ENCODE data around the gene AP5S1. TPM values are rescaled to one million over a fixed set of nuclear protein-coding genes. Genes with fewer than 3 reads are reported as not detected.

AP5S1 gene
- total and polyA plus RNA-seq, 2 donors from 2014 or later: 16.0 to 19.5 TPM

- no peak overlapping the region for H3K4me3 ChIP-seq (ENCODE audit: low read length in 3 of 3)
- intact Hi-C loops (cut with DNase I): no loop called here
- no peaks in the 10 kb centered on the region for H3K27me3 ChIP-seq (ENCODE audit: control insufficient read depth, insufficient read depth, low read length)
- FAIRE-seq: no peak
- H3K27ac ChIP-seq (ENCODE audit: low read depth in 2 of 2, low read length in 2 of 2): no peak overlapping the region
- peaks cover 2 to 50% (median 38%) of the 10 kb centered on the region in 3 donors for H3K36me3 ChIP-seq (ENCODE audit: control insufficient read depth in 2 of 3, insufficient read depth in 3 of 3, low read length in 3 of 3)
- TF ChIP-seq, protein P1, sequence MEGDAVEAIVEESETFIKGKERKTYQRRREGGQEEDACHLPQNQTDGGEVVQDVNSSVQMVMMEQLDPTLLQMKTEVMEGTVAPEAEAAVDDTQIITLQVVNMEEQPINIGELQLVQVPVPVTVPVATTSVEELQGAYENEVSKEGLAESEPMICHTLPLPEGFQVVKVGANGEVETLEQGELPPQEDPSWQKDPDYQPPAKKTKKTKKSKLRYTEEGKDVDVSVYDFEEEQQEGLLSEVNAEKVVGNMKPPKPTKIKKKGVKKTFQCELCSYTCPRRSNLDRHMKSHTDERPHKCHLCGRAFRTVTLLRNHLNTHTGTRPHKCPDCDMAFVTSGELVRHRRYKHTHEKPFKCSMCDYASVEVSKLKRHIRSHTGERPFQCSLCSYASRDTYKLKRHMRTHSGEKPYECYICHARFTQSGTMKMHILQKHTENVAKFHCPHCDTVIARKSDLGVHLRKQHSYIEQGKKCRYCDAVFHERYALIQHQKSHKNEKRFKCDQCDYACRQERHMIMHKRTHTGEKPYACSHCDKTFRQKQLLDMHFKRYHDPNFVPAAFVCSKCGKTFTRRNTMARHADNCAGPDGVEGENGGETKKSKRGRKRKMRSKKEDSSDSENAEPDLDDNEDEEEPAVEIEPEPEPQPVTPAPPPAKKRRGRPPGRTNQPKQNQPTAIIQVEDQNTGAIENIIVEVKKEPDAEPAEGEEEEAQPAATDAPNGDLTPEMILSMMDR (IDR thresholded peaks at IDR 0.05; ENCODE audit: borderline replicate concordance, extremely low read depth, insufficient read depth): no peak
- no peak overlapping the region for H3K9ac ChIP-seq (ENCODE audit: low read length in 3 of 3)
- DNase-seq: no peak
- no peaks in the 10 kb centered on the region for H3K9me3 ChIP-seq (ENCODE audit: control insufficient read depth in 2 of 3, insufficient read depth in 1 of 3, low read length in 3 of 3)
- no peaks in the 10 kb centered on the region for H3K4me1 ChIP-seq (ENCODE audit: control insufficient read depth in 2 of 3, insufficient read depth in 2 of 3, low read depth in 1 of 3, low read length in 3 of 3)
These were observed 45.0 kb downstream of the AP5S1 start for GRCh38 chr20:3865152-3865886.

- FAIRE-seq: no peak
- no peak overlapping the region for H3K9ac ChIP-seq (ENCODE audit: low read length in 3 of 3)
- no peak overlapping the region for H3K27ac ChIP-seq (ENCODE audit: low read depth in 2 of 2, low read length in 2 of 2)
- H3K4me3 ChIP-seq (ENCODE audit: low read length in 3 of 3): no peak overlapping the region
- H3K9me3 ChIP-seq (ENCODE audit: control insufficient read depth in 2 of 3, insufficient read depth in 1 of 3, low read length in 3 of 3): no peaks in the 10 kb centered on the region
- no peaks in the 10 kb centered on the region for H3K4me1 ChIP-seq (ENCODE audit: control insufficient read depth in 2 of 3, insufficient read depth in 2 of 3, low read depth in 1 of 3, low read length in 3 of 3)
- intact Hi-C loops (cut with DNase I): no loop called here
- no peak for DNase-seq
- H3K27me3 ChIP-seq (ENCODE audit: control insufficient read depth, insufficient read depth, low read length): no peaks in the 10 kb centered on the region
- TF ChIP-seq, protein P1 (IDR thresholded peaks at IDR 0.05; ENCODE audit: borderline replicate concordance, extremely low read depth, insufficient read depth): no peak
- peaks cover 2 to 50% (median 38%) of the 10 kb centered on the region in 3 donors for H3K36me3 ChIP-seq (ENCODE audit: control insufficient read depth in 2 of 3, insufficient read depth in 3 of 3, low read length in 3 of 3)
These were observed 45.6 kb downstream of the AP5S1 start for GRCh38 chr20:3865887-3866407.

- H3K27ac ChIP-seq (ENCODE audit: low read depth in 2 of 2, low read length in 2 of 2): no peak overlapping the region
- H3K36me3 ChIP-seq (ENCODE audit: control insufficient read depth in 2 of 3, insufficient read depth in 3 of 3, low read length in 3 of 3): peaks cover 2 to 49% (median 36%) of the 10 kb centered on the region in 3 donors
- H3K4me1 ChIP-seq (ENCODE audit: control insufficient read depth in 2 of 3, insufficient read depth in 2 of 3, low read depth in 1 of 3, low read length in 3 of 3): no peaks in the 10 kb centered on the region
These were observed 46.1 kb downstream of the AP5S1 start for GRCh38 chr20:3866464-3866863.

More at GRCh38 chr20:3866464-3866863, 46.1 kb downstream of the AP5S1 start:
- Histone ChIP-seq H3K9ac (ENCODE audit: low read length in 3 of 3) (no peak overlapping the region), H3K9me3 (ENCODE audit: control insufficient read depth in 2 of 3, insufficient read depth in 1 of 3, low read length in 3 of 3) (no peaks in the 10 kb centered on the region), H3K4me3 (ENCODE audit: low read length in 3 of 3) (no peak overlapping the region), H3K27me3 (ENCODE audit: control insufficient read depth, insufficient read depth, low read length) (no peaks in the 10 kb centered on the region)
- TF ChIP-seq, protein P1 (IDR thresholded peaks at IDR 0.05; ENCODE audit: borderline replicate concordance, extremely low read depth, insufficient read depth): no peak
- FAIRE-seq (no peak), DNase-seq (no peak)
- intact Hi-C loops (cut with DNase I): no loop called here

Measured in kidney (tissue), 14 donors.